GM12864 (cell line): ENCODE measurements around the gene FASTKD3.

ENCODE experiments used
- DNase-seq: peaks from one replicate; pipeline ENCODE4 v3.0.0-alpha.2; 2011; ENCODE audit warnings: low read depth
- H3K4me3 ChIP-seq: 2 replicates; pipeline ENCODE4 v1.5.1; 2011; ENCODE audit warnings: mild to moderate bottlenecking, low read depth, low read length, control low read depth
- TF ChIP-seq, protein P1 (sequence below): IDR thresholded peaks from 2 replicates; pipeline ENCODE4 v1.5.1; 2011; ENCODE audit warnings: low read depth, mild to moderate bottlenecking, moderate library complexity, low read length, control low read depth, inconsistent platforms; ENCODE audit errors: missing control alignments

FASTKD3 gene

DNA sequence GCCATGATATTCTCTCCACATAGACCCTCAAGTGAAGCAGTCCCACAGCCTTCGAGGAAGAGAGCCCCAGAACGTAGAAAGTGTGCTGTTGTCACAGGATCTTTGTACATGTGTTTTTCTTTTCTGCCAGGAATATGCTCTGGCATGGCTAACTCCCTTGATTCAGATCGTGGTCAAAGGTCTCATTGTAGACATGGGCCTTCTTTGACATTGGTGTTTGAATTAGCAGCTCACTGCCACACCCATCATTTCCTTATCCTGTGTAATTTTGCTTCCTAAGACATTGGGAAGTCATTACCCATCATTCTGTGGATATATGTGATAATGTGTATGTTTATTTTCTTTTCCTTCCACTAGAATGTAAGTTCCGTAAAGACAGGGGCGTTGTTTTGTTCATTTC is 25.6 kb upstream of the FASTKD3 start:
- TF ChIP-seq, protein P1, sequence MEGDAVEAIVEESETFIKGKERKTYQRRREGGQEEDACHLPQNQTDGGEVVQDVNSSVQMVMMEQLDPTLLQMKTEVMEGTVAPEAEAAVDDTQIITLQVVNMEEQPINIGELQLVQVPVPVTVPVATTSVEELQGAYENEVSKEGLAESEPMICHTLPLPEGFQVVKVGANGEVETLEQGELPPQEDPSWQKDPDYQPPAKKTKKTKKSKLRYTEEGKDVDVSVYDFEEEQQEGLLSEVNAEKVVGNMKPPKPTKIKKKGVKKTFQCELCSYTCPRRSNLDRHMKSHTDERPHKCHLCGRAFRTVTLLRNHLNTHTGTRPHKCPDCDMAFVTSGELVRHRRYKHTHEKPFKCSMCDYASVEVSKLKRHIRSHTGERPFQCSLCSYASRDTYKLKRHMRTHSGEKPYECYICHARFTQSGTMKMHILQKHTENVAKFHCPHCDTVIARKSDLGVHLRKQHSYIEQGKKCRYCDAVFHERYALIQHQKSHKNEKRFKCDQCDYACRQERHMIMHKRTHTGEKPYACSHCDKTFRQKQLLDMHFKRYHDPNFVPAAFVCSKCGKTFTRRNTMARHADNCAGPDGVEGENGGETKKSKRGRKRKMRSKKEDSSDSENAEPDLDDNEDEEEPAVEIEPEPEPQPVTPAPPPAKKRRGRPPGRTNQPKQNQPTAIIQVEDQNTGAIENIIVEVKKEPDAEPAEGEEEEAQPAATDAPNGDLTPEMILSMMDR: no peak
- DNase-seq: no peak
- no peak overlapping the region for H3K4me3 ChIP-seq

DNA sequence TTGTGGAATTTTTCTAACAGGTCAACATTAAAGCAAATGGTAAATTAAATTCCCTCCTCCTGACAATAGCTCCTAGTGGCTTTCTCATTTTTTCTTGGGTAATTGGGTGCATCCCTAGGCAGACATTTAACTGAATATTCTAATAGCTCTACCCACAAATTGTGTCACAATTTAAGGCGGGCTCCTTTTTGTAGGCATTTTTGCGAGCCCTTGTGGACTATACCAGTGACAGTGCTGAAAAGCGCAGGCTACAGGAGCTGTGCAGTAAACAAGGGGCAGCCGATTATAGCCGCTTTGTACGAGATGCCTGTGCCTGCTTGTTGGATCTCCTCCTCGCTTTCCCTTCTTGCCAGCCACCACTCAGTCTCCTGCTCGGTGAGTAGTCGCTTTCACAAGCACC is 20.1 kb upstream of the FASTKD3 start:
- no peak for DNase-seq
- TF ChIP-seq, protein P1: no peak

DNA sequence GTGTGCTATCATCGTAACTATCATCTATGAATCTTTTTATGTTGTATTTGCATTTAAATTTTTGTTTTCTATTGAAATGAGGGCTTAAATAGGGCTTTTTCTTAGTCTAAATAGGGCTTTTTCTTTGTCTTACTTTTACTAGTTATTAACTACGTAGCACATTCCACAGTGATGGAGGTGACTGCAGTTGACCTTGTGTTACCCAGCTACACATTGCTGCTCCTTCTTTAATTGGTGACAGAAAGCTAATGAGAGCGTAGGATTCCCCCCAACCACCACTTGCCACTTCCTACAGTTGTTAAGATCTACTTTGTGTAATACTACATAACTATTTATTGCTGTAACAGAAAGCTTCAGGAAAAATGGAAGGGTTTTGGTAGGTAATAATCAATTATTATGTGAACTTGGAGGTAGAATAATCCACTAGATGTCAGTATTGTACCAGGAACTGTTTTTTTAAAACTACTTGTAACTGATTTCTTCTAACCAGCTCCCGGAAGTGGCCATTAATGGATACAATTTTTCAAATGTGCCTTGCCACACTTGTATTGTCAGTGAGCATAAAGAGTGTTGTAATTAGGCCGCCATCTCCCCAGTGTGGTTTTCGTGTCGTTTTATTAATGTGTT is 18.1 kb upstream of the FASTKD3 start:
- H3K4me3 ChIP-seq: no peak overlapping the region
- TF ChIP-seq, protein P1: peak; percentile 43
- DNase-seq: no peak

More for the DNA sequence above, 20.1 kb upstream of the FASTKD3 start:
- no peak overlapping the region for H3K4me3 ChIP-seq

DNA sequence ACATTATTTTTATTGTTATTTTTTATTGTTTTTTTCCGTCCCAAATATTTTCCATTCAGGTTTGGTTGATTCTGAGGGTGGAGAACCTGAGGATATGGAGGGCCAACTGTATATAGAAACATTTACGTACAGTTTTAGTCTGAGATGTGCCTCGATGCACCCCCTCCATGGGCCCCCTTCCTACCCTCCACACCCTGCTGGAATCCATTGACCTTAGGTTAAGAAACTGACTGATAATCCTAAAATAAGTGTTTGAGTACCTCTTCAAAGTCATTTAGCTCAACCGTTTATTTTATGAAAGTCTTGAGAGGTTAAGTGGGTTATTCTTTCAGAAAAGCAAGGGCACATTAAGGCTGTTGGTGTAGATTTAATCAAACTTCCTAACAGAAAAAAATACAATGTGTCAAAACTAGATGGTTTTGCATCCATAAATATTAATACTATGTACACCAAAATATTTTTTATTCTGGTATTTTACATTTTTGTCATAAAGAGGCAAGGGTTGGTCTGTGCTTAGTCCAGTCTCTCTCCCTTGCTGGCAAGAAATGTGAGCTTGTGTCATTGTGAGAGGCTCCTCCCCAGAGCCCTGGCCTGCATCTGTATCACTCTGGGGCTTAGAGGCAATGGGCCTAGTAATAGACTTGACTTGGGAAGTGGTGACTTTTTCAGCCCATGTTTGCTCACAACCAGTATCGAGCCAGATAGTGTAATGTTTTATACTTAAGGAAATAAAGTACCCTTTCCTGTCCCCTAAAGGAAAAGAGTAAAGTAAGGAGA is 15.8 kb upstream of the FASTKD3 start:
- TF ChIP-seq, protein P1: no peak
- no peak overlapping the region for H3K4me3 ChIP-seq
- DNase-seq: no peak

DNA sequence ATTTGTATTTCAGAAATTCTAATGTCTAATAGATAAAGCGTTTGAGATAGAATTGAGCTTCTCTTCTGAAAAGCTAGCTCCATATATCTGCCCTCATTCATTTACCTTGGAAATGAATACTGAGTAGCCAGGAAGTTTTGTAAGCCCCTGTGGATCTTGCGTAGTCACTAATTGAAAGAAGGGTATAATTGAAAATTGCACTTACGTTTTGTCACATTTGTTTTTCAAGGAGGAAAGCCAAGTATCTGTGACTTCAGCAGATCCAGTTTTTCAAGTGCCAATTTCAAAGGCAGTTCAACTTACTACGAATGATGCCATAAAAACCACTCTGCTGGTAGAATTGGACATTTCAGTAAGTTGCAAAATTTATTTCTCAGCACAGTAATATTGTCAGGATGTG is 14.1 kb upstream of the FASTKD3 start:
- TF ChIP-seq, protein P1: no peak
- no peak overlapping the region for H3K4me3 ChIP-seq
- DNase-seq: no peak

DNA sequence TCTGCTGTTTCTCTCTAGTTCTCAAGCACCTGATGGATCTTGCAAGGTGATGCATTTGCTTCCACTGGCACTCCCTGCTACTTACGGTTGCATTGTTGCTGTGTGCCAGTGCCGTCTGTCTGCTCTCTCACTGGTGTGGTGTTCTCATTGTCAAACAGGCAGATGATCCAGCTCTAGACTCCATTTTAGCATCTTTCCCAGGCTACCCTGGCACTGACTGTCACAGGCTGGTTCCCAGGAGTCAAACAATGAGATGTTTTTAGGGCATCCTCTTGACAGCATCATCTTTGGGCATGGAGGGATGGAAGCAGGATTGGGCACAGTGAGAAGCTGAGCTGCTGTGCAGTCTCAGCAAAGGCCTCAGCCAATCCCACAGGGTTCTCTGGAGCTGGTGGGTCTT is 13.0 kb upstream of the FASTKD3 start:
- no peak overlapping the region for H3K4me3 ChIP-seq
- DNase-seq: no peak
- TF ChIP-seq, protein P1: no peak
